Activated CD8-positive, alpha-beta T cell treated with anti-CD3 and anti-CD28 coated beads for 36 hours (primary cell): ENCODE results near the gene RABAC1. TPM values are rescaled to one million over a fixed set of nuclear protein-coding genes. Genes with fewer than 3 reads are reported as not detected.
A peak's percentile ranks its signal among the peaks of the same experiment; 100 is the strongest.
"Not testable (repeated sequence)": the region's sequence is repeated elsewhere in the genome, so short reads cannot be mapped to it uniquely, and the experiment has no call there.

Experiments
- ATAC-seq: fragments of 200-7000 bp; cut with Tn5 transposase; one replicate; pipeline ENCODE4 v1.10.0; 2021; ENCODE audit warnings: mild to moderate bottlenecking, moderate library complexity
- CTCF ChIA-PET: fragments of 350-600 bp; sonication (Branson Sonifier 250); formaldehyde crosslinking; loops from one replicate; lab custom pipeline; 2021; ENCODE audit warnings: antibody characterized with exemption; lab: Charles Lee
- POLR2A ChIA-PET: fragments of 350-600 bp; sonication (Branson Sonifier 250); formaldehyde crosslinking; loops from one replicate; lab custom pipeline; 2021; ENCODE audit warnings: antibody characterized with exemption; lab: Charles Lee
- DNase-seq: peaks from one replicate; pipeline ENCODE4 v3.0.0-alpha.2; 2020
- H3K27ac Mint-ChIP-seq: one replicate; pipeline ENCODE4 v1.8.0; 2021; ENCODE audit warnings: mild to moderate bottlenecking, mixed read lengths
- H3K27me3 Mint-ChIP-seq: one replicate; pipeline ENCODE4 v1.8.0; 2021; ENCODE audit warnings: mixed read lengths
- H3K36me3 Mint-ChIP-seq: one replicate; pipeline ENCODE4 v1.8.0; 2021; ENCODE audit warnings: low read depth, mixed read lengths
- H3K4me1 Mint-ChIP-seq: one replicate; pipeline ENCODE4 v1.8.0; 2021; ENCODE audit warnings: low read depth, mixed read lengths
- H3K4me3 Mint-ChIP-seq: one replicate; pipeline ENCODE4 v1.8.0; 2021; ENCODE audit warnings: mild to moderate bottlenecking, moderate library complexity, mixed read lengths
- H3K9me3 Mint-ChIP-seq: one replicate; pipeline ENCODE4 v1.8.0; 2021; ENCODE audit warnings: mixed read lengths
- intact Hi-C: fragments of 100-400 bp; cut with micrococcal nuclease; formaldehyde crosslinking; loops from one replicate; pipeline ENCODE4 v1.10.0; 2022
- total RNA-seq, 2 experiments: library from RNA; stranded (reverse); gene quantifications; one replicate each; pipeline ENCODE4 v1.2.3, GENCODE V29; 2021
- TF ChIP-seq, protein P1 (sequence below): fragments of 200-600 bp; IDR thresholded peaks from one replicate; pipeline ENCODE4 v1.8.0; 2022; ENCODE audit warnings: antibody characterized with exemption, mild to moderate bottlenecking

RABAC1 gene
- total RNA-seq, 2 experiments from 2014 or later: 49.6 to 52.4 TPM

DNA sequence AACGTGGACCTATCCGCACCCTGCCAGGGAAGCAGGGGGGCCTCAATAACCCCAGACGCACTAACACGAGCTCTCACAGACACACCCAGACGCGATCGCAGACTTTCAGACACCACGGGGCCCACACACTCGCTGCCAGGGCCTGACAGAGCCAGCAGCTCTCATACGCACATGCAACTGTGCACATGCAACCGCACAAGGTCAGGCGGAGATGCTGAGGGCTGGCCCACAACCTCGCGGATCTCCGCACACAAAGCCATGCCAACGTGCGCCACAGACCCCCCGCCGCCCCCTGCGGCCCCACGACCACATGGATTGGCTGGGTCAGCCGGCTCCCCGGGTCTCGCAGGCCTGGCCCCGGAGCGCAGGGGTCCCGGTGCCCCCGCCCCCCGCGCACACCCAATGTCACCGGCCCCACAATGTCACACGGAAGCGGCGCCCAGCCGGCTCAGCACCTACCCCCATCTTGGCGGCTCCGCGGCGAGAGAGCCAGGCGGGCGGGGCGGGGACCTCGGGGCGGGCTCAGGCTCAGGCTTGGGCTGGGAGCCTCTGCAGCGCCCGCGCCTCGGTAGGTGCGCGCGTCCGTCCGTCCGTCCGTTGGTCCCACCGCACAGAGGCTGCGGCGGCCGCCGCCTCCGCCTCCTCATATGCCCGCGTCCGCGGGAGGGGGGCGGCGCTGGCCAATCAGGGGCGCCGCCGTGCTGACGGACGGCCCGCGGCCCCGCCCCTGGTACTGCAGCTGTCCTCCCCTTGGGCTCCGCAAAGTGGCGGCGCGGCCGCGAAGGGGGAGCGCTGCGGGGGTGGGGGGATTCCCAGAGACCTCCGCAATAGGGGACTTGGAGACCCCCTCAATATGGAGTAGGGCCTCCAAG lies 34.7 kb upstream of the RABAC1 start, which contains the start of gene ATP1A3:
Gene ATP1A3 (minus strand): TSS at position 619 of the 872 bp plus-strand sequence. CDS start 154 bp downstream, at position 465.
- ChIA-PET CTCF (no interaction called here), POLR2A (interaction anchor here (1.2 to 1.4 kb wide), 2 partner anchors 12 to 133 kb away, joined by 3 read pairs; partner anchors contain the start of gene RPS19)
- ATAC-seq (peak; percentile 78), DNase-seq (peak; percentile 72)
- Mint-ChIP-seq H3K27me3 (peaks cover 33% of the 10 kb centered on the region), H3K36me3 (no peaks in the 10 kb centered on the region), H3K4me3 (peak within 1 kb of the TSS; percentile 80), H3K27ac (no peak within 1 kb of the TSS), H3K9me3 (no peaks in the 10 kb centered on the region), H3K4me1 (peaks cover 26% of the 10 kb centered on the region)
- intact Hi-C loops: no loop called here
- TF ChIP-seq, protein P1, sequence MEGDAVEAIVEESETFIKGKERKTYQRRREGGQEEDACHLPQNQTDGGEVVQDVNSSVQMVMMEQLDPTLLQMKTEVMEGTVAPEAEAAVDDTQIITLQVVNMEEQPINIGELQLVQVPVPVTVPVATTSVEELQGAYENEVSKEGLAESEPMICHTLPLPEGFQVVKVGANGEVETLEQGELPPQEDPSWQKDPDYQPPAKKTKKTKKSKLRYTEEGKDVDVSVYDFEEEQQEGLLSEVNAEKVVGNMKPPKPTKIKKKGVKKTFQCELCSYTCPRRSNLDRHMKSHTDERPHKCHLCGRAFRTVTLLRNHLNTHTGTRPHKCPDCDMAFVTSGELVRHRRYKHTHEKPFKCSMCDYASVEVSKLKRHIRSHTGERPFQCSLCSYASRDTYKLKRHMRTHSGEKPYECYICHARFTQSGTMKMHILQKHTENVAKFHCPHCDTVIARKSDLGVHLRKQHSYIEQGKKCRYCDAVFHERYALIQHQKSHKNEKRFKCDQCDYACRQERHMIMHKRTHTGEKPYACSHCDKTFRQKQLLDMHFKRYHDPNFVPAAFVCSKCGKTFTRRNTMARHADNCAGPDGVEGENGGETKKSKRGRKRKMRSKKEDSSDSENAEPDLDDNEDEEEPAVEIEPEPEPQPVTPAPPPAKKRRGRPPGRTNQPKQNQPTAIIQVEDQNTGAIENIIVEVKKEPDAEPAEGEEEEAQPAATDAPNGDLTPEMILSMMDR: no peak

DNA sequence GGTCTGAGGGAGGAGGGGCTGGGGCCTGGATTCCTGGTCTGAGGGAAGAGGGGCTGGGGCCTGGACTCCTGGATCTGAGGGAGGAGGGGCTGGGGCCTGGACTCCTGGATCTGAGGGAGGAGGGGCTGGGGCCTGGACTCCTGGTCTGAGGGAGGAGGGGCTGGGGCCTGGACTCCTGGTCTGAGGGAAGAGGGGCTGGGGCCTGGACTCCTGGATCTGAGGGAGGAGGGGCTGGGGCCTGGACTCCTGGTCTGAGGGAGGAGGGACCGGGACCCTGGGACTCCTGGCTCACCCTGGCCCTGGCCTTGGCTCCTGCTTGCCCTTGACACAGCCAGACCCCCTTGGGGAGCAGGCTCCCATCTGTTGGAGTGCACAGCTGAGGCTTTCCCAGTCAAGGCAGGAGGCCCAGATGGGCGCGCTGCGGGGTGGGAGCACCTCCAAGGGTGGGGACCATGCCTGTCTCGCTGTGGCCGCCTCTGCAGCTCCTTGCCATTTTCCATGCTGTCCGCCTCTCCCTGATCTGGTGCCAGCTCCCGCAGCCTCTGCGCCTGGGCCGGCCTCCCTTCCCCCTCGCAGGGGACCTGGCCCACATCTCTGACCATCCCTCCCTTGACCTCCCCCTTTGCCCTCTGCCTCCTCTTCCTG lies 32.9 kb upstream of the RABAC1 start:
- H3K4me3 Mint-ChIP-seq, POLR2A ChIA-PET, H3K27ac Mint-ChIP-seq, intact Hi-C loops, H3K36me3 Mint-ChIP-seq, DNase-seq, H3K9me3 Mint-ChIP-seq, ATAC-seq: not testable (repeated sequence)
- peaks cover 18% of the 10 kb centered on the region for H3K4me1 Mint-ChIP-seq
- H3K27me3 Mint-ChIP-seq: peaks cover 25% of the 10 kb centered on the region
- CTCF ChIA-PET: interaction anchor here (0.9 kb wide), 1 partner anchor 43 kb away, joined by 4 read pairs; no protein-coding TSS in a partner anchor

DNA sequence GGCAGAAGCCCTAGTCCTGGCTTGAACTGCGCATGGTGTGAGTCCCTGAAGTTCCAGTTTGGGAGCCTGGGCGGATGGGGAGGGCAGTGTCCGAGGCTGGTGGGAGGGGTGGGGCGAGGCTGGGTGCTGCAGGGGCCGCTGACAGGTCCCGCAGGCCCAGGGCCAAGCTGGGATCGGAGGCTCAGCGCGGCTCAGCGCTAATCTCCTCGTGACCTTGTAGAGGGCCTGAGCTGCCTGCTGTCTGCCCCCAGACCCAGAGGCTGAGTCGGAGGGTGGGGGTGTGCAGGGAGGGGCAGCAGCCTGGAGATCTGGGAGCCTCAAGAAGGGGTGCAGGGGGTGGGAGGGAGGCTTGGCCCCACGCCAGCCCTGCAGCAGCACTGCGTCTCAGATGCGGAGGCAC lies 31.9 kb upstream of the RABAC1 start:
- no peak overlapping the region for H3K4me3 Mint-ChIP-seq
- peaks cover 12% of the 10 kb centered on the region for H3K4me1 Mint-ChIP-seq
- intact Hi-C loops: no loop called here
- ATAC-seq: no peak
- no peaks in the 10 kb centered on the region for H3K9me3 Mint-ChIP-seq
- peaks cover 15% of the 10 kb centered on the region for H3K27me3 Mint-ChIP-seq
- TF ChIP-seq, protein P1: no peak
- H3K36me3 Mint-ChIP-seq: peaks cover 2% of the 10 kb centered on the region
- POLR2A ChIA-PET: no interaction called here
- H3K27ac Mint-ChIP-seq: no peak overlapping the region
- CTCF ChIA-PET: interaction anchor here (0.9 kb wide), 1 partner anchor 44 kb away, joined by 4 read pairs; no protein-coding TSS in a partner anchor
- DNase-seq: no peak

DNA sequence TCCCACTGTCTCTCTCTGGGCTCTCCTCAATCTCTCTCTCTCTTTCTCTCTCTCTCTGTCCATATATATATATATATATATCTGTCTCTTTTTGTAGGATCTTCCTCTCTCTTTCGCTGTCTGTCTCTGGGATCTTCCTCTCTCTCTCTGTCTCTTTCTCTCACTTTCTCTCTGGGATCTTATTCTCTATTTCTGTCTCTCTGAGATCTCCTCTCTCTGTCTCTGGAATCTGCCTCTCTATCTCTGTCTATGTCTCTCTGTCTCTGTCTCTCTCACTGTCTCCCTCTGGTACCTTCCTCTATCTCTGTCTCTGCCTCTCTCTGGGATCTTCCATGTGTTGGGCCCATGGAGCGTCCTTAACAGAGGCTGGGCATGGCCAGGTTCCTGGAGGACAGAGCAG lies 31.5 kb upstream of the RABAC1 start:
- CTCF ChIA-PET: no interaction called here
- DNase-seq (no peak), ATAC-seq (no peak)
- H3K27ac Mint-ChIP-seq: no peak overlapping the region
- peaks cover 11% of the 10 kb centered on the region for H3K27me3 Mint-ChIP-seq
- peaks cover 11% of the 10 kb centered on the region for H3K4me1 Mint-ChIP-seq
- TF ChIP-seq, protein P1: no peak
- H3K4me3 Mint-ChIP-seq: no peak overlapping the region
- POLR2A ChIA-PET: no interaction called here
- peaks cover 2% of the 10 kb centered on the region for H3K36me3 Mint-ChIP-seq
- no peaks in the 10 kb centered on the region for H3K9me3 Mint-ChIP-seq
- intact Hi-C loops: no loop called here

DNA sequence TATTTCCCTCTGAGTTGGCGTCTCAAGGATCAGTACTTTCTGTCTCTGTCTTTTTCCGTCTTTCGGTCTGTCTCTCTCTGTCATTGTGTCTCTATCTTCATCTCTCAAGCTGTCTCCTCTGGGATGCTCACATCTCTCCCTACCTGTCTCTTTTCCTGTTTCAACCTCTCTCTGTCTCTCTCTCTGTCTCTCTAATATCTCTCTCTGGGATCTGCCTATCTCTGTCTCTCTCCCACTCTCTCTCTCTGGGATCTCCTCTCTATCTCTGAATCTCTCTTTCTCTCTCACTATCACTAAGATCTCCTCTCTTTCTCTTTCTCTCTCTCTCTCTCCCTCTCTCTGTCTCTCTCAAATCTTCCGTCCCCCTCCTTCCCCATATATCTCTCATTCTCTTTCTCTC lies 30.9 kb upstream of the RABAC1 start:
- H3K36me3 Mint-ChIP-seq: peaks cover 2% of the 10 kb centered on the region
- H3K4me1 Mint-ChIP-seq: peaks cover 7% of the 10 kb centered on the region
- TF ChIP-seq, protein P1: no peak
- ATAC-seq (no peak), DNase-seq (no peak)
- CTCF ChIA-PET: no interaction called here
- no peak overlapping the region for H3K4me3 Mint-ChIP-seq
- POLR2A ChIA-PET: no interaction called here
- no peaks in the 10 kb centered on the region for H3K9me3 Mint-ChIP-seq
- H3K27ac Mint-ChIP-seq: no peak overlapping the region
- intact Hi-C loops: no loop called here
- H3K27me3 Mint-ChIP-seq: peaks cover 5% of the 10 kb centered on the region
